HG03045 (cell line): Measurements from ENCODE around the gene RPS6KA2.
A peak's percentile ranks its signal among the peaks of the same experiment; 100 is the strongest.

Source experiments
- ATAC-seq: cut with Tn5 transposase; IDR thresholded peaks from one replicate; pipeline ENCODE4 v1.9.1; 2021; ENCODE audit warnings: mild to moderate bottlenecking, moderate library complexity; ENCODE audit not compliant: unreplicated experiment

Gene RPS6KA2

DNA sequence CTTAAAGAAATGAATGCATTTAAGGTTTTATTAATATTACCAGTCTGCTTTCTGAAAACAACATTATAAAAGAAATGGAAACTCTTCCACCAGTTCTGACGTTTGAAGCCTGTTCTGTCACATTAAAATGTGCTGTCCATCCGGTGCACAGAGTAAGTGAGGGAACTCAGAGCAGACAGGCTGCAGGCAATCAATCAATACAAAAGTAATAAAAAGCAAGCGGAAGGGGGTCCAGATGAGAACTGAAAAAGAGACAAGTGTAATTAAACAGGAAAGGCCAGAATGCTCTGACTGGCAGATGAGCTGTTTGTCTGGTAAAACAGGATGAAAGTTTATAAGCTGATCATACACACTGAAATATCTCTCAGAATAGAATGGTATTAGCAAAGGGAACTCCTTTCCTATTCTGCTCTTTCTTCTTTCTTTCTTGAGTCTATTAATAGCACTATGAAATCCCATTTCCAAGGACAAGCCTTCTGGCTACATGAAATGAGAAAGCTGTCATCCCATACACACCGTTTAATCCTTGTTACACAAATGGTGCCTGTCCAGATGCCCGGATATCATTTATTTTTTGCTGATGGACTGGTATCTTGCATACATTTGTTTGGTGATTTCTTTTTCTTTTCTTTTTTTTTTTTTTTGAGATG is 134.8 kb downstream of the RPS6KA2 start:
- ATAC-seq = no peak

DNA sequence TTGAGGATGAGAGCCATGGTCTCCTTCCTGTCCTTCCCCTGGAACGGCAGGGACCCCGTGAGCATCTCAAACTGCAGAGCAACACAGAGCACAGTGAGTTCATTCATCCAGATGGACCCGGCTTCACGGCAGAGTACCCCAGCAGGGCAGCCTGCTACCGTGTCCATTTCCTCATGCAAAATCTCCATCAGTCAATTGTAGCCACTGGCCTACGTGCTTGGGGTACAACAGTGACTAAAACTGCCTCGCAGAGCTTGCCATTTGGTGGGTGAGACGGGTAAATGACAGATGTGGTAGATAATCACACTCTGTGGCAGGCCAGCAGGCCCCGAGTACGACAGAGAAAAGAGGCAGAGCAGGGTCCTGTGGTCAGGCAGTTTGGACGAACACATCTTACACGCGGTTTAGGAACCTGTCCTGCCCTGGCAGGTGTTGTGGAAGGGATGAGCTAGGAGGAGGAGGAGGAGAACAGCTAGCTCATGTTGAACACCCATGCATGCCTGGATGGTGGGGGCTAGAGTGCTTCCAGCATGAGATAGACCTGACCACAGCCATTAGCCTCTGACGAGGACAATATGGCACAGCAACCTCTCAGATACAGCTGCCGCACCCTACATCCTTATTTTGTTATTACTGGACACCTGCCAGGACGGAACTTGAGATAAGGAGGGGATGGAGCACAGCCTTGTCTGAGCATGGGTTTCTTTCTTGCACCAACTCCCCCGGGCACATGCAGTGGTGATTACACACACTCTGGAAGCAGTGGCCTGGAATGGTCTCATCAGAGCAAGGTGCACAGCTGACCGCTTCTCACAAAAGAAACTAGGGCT is 136.2 kb downstream of the RPS6KA2 start:
- no peak for ATAC-seq

DNA sequence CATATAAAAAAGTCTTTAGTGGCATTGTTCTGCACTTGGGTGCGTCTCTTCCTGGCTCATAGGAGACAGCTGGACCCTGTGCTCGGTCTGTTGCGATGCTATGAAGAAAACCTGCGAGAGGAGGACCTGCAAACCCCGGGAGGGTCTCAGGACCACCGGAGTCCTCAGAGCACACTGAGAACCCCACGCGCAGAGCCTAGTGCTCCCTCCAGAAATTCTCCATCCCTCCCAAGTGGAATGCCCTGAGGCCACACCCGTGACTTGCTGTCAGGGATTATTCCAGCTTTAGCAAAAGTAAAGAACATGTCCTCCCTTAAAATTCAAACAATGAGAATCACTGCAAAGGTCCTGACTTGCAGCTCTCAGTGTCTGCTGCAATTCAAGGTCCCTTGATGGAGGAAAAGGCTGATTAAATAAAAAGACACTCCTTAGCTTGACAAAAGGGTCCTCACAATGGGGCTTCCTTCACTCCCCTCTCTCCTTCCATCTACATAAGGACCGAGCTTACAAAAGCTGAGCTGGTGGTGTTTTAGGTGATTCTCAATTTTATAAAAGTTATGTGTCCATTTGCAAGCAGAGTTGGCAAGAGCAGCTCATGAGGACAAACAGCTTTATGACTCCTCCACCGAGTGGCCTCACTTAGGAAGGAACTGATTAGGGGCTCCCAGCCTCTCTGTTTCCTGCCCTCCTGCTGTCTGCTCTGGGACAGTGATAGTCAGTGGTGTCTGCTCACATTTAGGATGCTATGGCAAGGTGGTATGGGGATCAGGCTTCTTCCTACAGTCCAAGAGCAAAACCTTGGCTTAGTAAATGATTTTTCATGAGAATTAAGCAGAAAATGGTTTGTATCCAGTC is 137.5 kb downstream of the RPS6KA2 start:
- no peak for ATAC-seq

DNA sequence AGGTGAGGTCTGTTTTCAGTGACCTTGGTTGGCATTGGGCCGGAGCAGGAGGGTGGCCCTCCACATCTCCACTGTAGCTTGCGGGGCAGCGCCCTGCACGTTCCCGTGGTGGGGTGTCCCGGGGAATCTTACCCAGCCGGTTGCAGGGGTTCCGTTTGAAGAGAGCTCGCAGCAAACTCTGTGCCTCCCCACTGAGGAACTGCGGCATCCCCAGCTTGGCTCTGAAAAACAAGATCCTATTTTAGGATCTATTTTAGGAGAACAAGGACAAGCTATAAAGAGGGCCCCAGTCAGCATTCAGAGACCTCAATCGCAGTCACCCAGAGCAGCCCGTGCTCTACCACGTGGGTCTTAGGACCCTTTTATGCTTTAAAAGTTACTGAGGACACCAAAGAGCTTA is 138.3 kb downstream of the RPS6KA2 start:
- ATAC-seq = no peak

DNA sequence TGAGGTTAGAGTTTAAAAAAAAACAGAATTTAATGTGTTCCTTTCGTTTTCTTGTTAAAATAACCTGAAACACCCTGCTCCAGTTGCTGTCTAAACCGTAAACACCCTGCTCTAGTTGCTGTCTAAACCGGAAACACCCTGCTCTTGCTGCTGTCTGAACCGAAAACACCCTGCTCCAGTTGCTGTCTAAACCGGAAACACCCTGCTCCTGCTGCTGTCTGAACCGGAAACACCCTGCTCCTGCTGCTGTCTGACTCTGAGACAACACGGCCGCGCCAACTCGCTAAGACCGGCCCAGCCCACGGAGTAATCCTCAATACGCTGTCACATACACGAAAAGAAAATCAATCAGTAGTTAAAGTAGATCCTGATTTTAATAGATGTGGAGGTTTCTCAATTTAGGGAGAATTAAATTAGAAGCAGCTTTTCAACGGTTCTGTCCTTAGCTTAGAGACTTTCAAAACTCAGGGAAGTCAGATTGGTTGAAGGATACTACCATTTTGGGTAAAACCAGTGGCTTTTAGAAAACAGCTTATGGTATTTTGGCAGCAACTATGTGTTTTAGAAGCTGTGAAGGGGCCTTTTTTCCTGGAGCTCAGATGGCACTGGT is 138.9 kb downstream of the RPS6KA2 start:
- ATAC-seq = peak; percentile 81

DNA sequence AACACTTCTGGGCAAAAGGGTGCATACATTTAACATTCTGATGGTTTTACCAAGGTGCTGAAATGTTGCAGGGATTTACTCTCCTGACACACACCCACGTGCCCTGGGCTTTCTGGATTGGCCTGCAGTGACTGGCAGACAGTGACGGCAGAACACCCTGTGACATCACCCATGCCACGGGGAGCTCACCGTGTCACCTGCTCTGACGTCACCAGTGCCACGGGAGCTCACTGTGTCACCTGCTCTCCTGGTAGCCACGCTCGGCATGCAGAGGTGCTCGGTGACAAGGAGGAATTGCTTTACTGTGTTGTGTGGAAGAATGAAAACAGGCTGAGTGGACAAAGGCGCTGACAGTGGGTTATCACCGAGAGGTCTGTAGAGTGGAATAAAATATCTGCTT is 139.9 kb downstream of the RPS6KA2 start:
- ATAC-seq = no peak

DNA sequence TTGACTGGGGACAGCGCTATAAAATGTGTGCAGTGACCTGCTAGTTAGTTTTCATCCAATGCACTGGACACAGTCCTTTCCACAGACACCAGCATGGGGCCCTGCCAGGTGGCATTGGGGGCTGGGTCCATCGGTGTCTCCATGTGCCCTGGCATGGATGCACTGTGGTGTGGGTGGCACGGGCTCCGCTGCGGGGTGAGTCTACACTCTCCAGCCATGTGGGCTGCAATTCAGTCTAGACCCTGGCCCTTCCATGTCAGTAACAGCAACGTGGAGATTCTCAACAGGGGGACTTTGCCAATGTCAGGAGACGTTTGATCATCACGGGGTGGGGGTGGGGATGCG is 140.5 kb downstream of the RPS6KA2 start:
- no peak for ATAC-seq

DNA sequence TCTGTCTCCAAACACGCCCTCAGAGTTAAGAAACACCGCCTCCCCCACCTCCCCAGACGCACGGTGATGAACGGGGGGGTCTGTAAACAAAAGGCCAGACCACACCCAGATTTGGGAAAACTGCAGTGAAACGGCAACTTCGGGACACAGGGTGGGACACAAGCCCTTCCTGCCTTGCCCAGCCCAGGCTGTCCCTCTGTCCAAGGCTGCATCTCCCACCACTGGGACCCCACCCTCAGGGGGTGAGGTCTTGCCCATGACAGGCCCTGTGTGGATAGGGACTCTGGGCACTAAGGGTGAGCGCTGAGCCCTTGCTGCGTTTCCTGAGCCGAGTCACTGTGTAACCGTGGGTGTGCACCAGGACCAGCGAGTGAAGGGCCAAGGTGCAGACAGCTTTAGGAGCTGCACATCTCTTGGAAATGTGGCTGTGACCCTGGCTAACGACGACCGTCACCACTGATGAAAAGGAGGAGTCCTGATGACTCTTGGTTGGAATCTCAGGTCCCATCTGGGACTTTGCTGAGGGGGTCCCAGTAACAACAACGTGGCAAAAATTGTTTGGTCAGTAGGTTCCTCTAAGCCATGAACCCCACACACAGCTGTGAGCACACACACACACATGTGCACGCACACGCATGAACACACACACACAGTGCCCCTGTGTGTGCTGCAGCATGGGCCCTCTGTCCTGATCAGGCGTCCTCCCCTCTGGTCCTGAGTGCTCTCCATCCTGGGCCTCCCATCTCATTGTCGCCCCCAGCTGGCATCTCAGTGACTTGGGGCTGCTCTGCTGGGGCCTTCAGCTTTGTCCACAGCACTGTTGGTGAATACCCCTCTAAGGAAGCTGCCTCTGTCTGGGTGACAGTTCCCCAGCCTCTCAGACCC is 141.2 kb downstream of the RPS6KA2 start:
- ATAC-seq = no peak

DNA sequence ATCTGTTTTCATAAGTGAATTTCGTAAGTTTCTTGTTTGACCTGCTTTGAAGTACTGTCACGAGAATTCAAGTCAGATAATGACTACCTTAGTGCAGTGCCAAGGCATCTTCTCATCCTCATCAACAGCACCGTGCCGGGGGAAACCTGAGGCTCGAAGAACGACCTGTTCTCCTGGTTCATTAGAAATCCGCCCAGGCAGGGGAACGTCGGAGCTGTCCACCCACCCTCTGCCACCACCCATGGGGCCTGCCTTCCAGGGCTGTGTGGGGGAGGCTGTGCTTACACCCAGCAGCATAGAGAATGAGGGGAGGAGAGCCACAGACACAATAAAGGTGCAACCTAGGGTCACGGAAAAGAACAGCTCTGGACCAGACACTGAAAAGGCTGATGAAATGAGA is 142.2 kb downstream of the RPS6KA2 start:
- ATAC-seq = no peak

DNA sequence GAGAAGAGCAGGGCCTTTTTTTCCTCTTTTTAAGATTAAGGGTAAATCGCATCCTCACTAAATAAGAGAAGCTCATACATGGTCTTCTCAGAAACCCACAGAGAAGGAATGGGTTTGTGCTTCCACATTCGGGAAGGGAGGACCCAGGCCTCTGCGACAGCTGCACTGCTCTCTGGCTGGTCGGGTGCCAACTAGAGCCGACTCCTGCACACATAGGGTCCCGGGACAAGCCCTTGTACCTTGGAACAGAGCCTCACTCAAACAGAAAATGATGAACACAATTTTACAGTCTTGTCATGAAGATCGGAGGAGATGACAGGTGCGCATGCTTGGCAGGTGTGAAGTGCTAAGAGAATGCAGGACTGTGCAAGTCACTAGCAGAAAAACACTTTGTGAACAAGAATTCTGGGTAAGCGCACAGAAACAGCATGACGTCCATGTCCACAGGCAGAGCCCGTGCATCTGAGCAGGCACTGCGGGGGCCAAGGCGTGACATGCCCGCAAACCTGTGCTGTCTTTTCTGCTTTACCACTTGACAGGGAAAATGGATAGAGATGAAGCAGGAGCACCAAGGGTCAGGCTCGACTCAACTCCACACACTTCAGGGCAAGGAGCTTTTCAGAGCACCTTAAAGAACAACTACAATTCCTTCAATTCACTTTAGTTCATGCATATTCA is 143.3 kb downstream of the RPS6KA2 start:
- no peak for ATAC-seq

DNA sequence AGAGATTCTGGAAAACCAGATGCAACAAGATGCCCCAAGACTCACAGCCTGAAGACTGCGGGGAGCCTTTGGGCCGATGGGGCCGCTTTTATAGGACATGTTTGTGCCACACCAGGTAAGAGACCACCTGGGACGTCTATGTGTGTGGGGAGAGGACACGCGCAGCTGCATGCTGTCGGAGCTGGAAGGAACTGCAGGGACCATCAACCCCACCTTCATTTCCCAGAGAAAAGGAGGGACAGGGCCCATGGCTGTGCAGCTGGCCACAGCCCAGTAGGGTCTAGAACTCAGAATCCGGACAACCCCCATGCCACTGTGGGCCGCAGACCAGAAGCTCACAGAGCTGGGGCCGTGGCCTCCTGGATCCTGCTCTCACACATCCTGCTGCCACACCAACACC is 144.0 kb downstream of the RPS6KA2 start:
- no peak for ATAC-seq

DNA sequence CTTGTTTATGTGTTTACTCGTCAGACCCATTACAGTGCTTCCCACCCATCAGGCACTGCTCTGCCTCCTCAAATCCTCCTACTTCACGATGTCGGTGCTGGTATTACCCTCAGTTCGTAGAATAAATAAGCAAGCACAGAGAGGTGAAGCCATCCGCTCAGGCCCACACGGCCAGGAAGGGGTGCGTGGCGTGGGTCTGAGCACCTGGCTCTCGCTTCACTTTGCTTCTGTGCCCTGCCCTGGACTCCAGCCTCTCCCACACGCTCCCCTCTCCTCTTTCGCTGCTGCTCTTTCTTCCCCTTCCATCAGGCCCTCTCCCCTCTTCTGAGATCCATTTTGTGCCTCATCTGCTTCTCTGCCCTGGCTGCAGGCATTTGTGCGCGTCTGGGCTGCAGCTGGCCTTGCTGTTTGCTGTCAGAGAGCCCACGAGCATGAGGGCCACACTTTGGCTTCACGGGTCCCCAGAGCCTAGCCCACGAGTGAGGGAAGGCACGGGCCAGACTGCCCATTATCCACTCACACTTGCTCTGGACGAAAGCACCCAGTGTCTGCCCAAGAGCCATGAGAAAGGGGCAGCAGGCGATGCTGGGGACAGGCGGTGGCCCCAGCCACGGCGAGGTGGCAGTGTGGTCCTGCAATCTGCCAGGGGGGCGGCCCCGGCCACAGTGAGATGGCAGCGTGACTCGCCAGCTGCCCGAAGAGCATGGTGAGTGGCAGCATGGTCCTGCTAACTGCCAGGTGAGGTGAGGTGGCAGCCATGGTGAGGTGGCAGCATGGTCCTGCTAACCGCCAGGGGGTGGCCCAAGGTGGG is 148.1 kb downstream of the RPS6KA2 start:
- ATAC-seq = no peak

DNA sequence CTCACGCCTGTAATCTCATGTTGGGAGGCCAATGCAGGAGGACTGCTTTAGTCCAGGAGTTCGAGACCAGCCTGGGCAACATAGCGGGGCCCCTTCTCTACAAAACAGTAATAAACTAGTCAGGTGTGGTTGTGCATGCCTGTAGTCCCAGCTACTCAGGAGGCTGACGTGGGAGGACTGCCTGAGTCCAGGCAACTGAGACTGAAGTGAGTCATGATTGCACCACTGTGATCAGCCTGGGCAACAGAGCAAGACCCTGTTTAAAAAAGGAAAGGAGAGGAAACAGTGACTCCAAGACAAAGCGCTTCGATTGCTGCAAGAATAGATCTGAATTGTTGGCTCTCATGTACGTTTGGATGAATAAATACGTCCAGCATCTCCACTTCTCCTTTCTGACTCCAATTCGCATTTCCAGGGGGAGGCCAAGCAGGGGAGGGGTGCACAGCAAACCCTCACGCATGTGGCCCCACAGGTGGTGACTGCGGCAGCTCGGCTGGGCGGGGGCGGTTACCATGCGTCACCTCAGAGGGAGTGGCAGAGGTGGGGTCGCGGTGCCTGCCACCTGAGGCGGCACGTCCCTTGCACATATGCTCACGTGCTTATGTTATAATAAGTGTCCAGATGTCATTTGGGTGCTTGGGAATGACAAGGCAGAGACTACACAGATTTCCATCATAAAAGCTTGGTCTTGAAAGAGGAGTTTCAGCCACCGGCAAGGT is 149.2 kb downstream of the RPS6KA2 start:
- no peak for ATAC-seq

DNA sequence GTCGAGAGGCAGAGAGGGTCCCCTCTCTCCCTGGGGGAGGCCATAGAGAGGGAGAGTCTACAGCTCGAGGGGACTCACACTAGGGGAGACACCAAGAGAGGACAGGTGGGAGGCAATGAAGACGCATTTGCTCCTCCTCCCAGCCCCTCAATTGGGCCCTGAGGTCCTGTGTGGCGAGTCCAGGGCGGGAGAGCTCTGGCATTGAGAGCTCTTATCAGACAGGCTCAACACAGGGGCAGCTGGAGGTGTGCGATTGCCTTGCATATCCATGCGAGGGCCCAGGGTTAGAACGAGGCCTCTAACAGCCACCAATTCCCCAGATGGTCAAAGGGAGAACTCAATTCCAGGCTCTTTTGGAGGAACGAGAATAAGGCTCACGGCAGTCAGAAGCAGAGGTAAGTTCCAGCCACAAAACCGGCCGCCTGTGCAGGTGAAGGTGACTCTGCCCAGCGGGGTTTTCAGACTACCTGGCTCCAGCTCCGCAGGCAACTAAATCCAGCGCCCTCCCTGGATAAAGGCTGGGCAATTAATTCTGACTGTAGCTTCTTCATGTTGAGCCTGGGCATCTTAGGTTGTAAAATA is 150.3 kb downstream of the RPS6KA2 start:
- ATAC-seq = no peak

DNA sequence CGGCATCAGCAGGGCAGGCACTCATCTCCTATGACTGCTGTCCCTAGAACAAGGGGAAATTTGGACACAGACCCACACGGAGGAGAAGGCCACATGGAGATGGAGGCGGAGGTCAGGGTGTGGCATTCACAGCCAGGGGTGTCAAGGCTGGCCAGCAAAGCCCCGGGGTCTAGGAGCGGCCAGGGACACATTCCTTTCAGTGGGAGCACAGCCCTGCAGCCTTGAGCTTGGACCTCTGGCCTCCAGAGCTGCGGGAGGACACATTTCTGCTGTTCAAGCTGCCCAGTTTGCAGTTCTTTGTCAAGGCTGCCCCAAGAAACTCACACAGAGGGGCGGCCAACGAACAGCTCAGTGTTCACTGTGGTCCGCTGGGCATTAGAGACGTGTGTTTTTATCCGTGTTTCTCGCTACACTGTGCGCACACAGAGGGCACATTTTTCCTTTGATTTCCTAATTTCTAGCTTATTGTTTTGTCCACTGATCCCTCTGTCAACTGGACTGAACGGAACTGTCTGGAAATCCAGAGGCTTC is 150.9 kb downstream of the RPS6KA2 start:
- no peak for ATAC-seq

DNA sequence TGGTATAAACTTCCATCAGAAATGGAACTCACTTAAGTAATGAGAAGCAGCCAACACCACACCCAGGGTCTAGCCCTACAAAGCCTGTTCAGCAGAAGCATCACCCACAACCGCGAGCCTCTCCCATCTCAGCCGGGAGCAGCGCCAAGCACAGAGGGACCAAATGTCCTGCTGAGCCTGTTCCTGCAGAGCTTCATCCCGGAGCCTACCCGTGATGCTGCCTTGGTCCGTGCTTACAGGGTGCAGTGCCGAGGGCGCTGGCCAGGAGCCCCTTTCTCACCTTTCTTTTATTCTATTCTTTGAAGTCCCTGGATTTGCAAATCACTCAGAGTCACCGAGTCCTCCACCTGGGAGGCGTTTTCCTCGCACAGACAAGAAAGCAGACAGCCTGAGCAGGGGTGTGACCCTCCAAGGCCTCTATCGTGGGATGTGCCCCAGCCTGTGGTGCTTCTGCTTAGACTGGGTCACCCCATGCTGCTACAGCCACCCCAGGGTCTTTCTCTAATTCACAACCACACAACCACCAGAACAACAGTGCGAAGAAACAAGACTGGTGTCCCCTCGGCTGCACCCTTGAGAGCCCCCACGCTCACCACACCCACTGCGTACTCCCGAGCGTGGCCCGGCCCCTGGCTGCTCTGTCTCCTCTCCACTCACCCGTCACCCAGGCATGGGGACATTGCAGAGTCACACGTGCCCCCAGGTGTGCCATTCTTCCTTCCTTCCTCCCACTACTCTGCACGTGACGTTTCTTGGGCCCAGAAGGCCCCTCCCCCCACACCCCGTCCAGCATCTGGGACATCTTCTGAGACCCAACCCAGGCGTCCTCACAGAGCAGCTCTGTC is 152.1 kb downstream of the RPS6KA2 start:
- no peak for ATAC-seq
